8988T (cell line): ENCODE measurements around the gene GTF2A2.

ENCODE experiments used
- DNase-seq: peaks from one replicate; pipeline ENCODE4 v3.0.0; 2011

The GTF2A2 gene

DNA sequence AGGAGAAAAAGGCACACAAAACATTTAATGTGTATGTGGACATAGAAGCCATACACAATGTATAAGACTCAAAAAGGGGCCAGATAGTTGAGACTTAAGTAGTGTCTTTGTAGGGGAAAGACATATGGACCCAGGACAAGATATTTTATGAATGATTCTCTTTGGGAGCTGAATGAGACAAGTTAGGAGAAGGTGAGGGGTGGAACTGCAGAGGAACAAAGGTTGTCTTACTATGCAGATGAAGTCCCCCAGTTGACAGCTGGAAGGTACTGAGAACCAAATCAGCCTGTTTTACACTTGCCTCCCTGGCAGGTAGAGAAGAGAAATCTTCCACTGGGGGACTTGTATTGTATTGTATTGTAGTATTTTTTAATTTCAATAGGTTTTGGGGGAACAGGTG is 60.7 kb downstream of the GTF2A2 start:
- no peak for DNase-seq

DNA sequence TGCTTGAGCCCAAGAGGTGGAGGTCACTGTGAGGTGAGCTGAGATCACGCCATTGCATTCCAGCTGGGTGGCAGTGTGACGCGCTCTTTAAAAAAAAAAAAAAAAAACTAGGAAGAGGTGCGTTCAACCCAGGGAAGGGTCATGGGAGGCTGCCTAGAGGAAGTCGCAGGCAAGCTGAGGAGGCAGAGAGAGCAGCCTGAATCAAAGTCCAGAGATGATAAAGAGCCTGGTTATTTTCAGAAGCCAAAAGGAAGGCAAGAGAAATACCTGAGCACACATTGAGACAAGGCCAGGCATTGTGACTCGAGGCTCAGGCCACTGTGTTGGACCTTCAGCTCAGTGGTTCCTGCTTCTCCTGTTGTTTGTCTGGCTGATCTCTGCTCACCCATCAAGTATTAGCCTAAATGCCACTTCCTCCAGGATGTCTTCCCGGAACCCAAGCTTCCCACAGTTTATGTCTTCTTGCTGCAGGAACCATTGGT is 61.8 kb downstream of the GTF2A2 start:
- DNase-seq, result no peak

DNA sequence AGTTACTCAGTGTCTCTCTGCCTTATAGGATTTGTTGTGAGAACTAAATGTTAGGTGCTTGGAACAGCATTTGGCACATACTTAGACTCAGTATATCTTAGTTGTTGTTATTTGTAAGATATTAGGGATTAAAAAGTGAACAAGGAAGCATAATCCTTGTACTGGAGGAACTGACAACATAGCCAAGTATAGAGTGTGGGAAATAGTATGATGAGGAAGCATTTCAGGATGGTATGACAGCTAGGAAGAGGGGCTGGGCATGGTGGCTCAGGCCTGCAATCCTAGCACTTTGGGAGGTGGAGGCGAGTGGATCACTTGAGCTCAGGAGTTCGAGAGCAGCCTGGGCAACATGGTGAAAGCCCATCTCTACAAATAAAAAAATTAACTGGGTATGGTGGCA is 62.3 kb downstream of the GTF2A2 start:
- DNase-seq, result no peak

DNA sequence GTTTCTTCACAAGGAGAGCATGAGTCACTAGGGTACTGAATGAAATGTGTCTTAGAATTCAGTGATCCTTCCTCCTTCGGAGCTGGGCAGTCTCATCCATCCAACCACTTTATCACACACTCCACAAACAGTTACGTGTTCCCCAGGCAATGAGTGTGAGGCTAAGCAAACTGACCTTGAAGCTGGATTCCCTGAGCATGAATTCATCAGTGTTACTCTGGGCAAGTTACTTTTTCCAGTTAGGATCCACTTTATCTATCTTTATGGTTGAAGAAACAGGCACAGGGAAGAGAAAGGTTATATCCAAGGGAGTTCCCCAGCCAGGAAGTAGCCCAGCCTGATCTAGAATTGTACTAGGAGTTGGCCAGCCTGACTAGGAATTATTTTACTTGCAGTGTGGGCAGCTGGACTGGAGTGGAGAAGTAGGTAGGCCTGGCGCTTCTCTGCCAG is 62.8 kb downstream of the GTF2A2 start:
- DNase-seq, result no peak

DNA sequence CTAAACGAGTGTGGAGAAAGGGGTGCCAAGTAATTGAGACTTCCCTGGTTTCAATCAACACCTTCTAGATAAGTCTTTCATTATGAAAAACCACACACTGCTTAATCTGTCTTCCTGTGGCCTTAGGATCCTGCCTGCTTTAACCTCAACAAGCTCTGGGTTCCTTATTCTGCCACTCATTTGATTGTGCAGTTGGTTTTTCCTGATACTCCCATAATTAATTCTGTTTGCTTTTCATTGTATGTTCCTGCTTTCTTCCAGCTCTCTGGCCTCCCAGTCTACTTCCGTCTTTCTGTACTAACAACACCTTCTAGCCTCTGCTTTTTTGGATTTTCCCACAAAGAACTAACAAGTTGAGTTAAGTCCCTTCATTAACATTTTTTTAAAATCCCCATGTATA is 66.0 kb downstream of the GTF2A2 start:
- DNase-seq, result no peak

DNA sequence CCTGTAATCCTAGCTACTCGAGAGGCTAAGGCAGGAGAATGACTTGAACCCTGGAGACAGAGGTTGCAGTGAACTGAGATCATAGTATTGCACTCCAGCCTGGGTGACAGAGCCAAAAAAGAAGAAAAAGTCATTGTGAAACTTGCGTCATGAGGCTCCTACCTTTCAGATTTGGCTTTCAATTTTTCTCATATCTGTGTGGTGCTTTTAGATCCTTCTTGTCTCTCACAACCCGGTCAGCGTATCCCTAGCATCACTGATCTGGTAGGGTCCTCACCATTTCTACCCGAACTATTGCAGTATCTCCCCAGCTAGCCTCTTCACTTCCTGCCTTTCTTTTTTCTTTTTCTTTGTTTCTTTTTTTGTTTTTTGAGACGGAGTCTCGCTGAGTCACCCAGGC is 67.3 kb downstream of the GTF2A2 start:
- no peak for DNase-seq
